Measurements from ENCODE around the gene GPRC5C.

GRCh38 chr17:74474043-74474792 lies 42.3 kb downstream of the GPRC5C start:
- TF ChIP-seq CTCF (IDR thresholded peaks at IDR 0.05): no peak
- no peak for TF ChIP-seq POLR2A (IDR thresholded peaks at IDR 0.05; ENCODE audit: low read depth)
- TF ChIP-seq POLR2AphosphoS5 (IDR thresholded peaks at IDR 0.05): no peak

Measured in esophagus muscularis mucosa (tissue), 3 donors.